ENCODE measurements around the gene MRI1.

DNA sequence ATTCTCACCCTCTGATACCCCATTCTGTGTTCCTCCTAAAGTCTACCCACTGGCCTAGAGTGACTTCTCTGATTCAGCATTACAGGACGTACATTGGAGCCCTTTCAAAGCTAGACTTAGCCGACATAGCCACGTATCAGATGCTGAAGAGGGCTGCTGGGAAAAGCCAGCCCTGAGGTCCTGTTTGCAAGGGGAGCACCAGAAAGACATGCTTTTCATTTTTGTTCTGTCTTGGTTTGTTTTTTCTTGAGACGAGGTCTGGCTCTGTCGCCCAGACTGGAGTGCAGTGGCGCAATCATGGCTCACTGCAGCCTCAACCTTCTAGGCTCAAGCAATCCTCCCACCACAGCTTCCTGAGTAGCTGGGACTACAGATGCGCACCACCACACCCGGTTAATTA is 24.7 kb downstream of the MRI1 start:
- TF ChIP-seq, protein P1, sequence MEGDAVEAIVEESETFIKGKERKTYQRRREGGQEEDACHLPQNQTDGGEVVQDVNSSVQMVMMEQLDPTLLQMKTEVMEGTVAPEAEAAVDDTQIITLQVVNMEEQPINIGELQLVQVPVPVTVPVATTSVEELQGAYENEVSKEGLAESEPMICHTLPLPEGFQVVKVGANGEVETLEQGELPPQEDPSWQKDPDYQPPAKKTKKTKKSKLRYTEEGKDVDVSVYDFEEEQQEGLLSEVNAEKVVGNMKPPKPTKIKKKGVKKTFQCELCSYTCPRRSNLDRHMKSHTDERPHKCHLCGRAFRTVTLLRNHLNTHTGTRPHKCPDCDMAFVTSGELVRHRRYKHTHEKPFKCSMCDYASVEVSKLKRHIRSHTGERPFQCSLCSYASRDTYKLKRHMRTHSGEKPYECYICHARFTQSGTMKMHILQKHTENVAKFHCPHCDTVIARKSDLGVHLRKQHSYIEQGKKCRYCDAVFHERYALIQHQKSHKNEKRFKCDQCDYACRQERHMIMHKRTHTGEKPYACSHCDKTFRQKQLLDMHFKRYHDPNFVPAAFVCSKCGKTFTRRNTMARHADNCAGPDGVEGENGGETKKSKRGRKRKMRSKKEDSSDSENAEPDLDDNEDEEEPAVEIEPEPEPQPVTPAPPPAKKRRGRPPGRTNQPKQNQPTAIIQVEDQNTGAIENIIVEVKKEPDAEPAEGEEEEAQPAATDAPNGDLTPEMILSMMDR (IDR thresholded peaks at IDR 0.05), result no peak
- TF ChIP-seq, protein P2, sequence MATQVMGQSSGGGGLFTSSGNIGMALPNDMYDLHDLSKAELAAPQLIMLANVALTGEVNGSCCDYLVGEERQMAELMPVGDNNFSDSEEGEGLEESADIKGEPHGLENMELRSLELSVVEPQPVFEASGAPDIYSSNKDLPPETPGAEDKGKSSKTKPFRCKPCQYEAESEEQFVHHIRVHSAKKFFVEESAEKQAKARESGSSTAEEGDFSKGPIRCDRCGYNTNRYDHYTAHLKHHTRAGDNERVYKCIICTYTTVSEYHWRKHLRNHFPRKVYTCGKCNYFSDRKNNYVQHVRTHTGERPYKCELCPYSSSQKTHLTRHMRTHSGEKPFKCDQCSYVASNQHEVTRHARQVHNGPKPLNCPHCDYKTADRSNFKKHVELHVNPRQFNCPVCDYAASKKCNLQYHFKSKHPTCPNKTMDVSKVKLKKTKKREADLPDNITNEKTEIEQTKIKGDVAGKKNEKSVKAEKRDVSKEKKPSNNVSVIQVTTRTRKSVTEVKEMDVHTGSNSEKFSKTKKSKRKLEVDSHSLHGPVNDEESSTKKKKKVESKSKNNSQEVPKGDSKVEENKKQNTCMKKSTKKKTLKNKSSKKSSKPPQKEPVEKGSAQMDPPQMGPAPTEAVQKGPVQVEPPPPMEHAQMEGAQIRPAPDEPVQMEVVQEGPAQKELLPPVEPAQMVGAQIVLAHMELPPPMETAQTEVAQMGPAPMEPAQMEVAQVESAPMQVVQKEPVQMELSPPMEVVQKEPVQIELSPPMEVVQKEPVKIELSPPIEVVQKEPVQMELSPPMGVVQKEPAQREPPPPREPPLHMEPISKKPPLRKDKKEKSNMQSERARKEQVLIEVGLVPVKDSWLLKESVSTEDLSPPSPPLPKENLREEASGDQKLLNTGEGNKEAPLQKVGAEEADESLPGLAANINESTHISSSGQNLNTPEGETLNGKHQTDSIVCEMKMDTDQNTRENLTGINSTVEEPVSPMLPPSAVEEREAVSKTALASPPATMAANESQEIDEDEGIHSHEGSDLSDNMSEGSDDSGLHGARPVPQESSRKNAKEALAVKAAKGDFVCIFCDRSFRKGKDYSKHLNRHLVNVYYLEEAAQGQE (IDR thresholded peaks at IDR 0.05; ENCODE audit: insufficient read depth in 1 of 2, low read depth in 2 of 2, low read length in 1 of 2), result no peak
- TF ChIP-seq POLR2AphosphoS5 (IDR thresholded peaks at IDR 0.05; ENCODE audit: low read depth, low read length), result no peak
- TF ChIP-seq TCF7L2 (IDR thresholded peaks at IDR 0.05; ENCODE audit: low read depth, low read length), result no peak
